Measurements from ENCODE around the gene HIBADH.

Gene HIBADH

DNA sequence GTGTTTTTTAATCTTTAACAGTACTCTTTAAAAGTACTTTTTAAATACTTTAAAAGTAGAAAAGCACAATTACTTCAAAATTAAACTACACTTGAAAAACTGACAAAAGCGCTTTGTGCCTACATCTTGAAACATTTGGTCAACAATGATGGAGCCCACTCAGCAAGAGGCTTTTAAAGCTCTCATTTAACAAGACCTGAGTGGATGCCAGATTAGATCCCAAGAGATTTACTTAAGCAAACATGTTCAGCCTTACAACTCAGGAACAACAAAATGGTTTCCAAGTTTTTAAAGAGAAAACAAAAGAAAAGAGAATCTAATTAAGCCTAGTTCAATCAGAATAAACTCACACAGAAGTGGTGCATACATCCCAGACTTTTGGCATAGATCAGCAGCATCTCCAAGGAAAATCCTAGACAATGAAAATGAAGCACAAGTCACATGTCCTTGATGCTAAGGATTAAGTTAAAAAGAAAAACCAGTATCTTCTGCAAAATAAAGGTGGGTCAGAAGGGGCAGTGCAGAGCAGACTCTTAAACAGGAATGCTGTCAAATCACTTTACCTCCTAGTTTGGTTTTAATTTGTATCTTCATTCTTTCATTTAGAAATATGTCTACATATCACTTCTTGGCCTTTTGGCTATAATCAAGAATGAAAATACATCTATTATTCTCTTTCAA, 26.2 kb downstream of the HIBADH start:
- DNase-seq (ENCODE audit: low read depth, low spot score) = peak; percentile 58

DNA sequence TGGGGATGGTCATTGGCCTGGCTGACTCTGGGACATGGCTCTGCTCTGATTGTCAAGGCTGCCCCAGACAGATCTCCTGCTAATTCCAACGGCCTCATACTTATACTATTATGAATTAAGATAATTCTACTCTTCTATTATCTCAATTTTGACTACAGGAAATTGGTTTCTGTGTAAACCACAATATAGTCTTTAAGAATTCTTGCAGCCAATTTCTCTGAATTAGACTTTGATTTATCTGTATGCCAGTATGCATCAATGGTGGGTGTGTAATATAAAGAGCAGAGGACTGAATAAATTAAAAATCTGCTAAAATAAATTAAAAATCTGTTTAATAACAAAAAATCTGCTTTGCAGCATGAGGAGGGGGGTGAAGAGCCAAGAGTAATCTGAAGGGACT, 27.0 kb downstream of the HIBADH start:
- DNase-seq (ENCODE audit: low read depth, low spot score) = no peak

DNA sequence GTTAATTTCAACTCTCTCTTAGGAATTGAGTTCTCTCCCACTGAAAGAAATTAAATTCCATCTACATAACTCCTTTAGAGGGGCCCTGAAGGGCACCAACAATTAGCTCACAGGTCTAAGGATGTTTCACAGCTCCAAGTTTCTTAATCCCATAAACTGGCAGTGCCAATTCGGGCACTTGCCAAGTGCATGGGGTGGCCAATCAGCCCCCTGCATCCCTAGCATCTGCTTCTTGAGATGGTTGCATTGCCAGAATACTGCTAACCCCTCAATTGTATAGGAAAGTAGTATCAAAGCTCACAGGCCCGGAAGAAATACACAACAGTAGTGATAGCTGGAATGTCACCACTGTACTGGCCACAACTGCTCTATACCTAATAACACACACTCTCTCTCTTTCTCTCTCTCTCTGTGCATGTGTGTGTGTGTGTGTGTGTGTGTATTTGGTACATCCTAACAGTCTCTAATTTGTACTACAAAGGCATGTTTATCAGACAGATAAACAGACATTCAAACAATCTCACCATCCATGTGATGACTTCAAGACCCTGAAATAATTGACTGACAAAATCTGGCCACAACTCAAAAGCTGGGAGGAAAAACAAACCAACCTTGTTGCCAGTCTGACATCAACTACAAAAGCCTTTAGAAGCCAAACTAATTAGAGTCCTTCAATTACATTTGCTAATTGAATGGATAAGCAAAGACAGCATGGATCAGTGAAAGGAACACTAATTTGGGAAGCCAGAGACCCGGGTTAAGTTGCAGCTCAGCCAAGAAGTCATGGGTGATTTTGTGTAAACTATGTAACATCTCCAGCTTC, 27.8 kb downstream of the HIBADH start:
- no peak for DNase-seq (ENCODE audit: low read depth, low spot score)

DNA sequence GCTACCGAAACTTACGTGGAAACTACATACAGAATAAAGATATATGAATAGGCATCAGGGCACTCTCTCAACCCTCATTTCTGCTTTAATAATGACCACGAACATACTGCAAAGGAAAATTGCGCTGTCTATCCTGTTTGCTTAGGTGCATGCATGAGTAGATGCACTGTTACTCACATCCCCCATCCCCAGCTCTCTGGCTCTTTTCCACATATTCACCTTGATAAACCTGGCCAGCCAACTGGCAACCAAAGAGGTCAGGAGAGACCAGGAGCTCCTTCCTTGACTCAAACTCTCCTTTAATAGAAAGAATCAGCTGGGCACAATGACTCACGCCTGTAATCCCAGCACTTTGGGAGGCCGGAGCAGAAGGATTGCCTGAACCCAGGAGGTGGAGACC, 29.6 kb downstream of the HIBADH start:
- no peak for DNase-seq (ENCODE audit: low read depth, low spot score)

DNA sequence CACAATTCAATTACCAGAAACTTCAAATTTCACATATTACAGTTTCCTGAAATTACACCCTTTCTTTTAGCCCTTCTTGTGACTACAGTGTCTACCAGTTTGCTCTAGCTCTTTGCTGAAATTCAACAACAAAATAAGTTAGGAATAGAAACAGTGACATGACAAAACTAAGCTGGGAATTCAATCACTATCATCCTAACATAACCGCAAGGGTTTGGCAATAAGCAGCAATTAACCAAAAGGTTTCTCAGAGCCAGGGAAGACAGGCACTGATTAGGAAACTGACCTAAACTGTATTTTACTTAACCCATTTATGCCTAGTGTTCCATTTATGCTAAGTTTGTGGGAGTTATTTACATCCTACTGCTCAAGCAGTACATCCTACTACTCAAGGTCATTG, 31.3 kb downstream of the HIBADH start:
- no peak for DNase-seq (ENCODE audit: low read depth, low spot score)

DNA sequence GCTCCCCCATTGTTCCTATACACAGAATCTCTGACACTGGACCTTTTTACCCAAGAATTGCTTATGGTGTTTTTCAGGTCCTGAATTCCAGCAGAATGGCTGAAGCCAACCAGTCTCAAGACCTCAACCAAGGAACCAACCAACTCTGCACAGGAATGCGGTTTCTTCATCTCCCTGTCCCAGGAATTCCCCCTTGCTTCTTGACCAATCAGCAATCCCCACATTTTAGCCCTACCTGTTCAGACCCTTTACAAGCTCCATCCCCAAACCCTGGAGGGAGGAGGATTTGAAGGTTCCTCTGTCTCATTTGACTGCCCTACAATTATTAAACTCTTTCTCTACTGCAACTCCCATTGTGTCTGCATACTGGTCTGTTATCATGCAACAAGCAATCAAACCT, 35.5 kb downstream of the HIBADH start:
- no peak for DNase-seq (ENCODE audit: low read depth, low spot score)

DNA sequence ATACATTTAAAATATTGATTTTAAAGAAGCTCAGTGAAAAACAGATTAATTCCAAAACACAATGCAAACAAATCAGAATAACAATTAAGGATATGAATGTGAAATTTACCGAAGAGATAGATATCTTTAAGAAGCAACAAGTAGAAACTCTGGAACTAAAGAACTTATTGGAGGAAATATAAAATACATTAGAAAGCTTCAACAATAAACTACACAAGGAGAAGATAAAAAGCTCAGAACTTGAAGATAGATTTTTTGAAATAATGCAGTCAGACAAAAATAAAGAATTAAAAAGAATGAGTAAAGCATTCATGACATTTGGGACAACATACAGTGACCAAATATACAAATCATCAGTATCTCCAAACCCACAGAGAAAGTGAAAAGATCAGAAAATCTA, 43.2 kb downstream of the HIBADH start:
- no peak for DNase-seq (ENCODE audit: low read depth, low spot score)

DNA sequence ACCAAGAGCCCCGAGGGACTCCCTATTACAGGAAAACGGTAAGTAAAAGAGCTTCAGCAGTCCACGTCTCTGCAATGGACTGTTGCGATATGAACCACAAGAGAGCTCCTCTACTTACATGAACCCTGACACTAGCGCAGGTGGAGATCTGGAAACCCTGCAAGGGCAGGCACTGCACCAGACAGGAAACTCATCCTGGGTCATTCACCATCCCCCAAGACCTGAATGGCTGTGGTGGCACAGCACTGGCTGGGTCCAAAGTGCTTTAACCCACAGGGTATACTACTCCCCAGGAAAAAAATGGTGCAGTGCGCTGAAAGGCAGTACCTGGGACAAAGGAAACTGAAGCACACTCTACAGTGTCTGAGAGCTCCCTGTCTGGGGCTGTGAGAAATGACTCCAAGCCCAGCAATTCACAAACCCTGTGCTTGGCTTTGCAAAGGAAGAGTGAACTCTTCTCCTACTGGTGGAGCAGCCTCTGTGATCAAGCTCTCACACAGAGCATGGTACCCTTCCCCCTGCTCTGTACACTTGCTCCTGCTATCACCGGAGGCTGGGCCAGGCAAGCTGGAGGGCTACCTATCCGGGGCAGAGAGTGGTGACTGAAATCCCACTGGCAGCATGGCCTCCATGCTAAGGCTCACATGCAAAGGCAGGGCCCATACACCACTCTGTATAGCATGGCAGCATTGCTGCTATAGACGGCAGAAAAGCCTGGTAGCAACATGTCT, 44.9 kb downstream of the HIBADH start:
- no peak for DNase-seq (ENCODE audit: low read depth, low spot score)

DNA sequence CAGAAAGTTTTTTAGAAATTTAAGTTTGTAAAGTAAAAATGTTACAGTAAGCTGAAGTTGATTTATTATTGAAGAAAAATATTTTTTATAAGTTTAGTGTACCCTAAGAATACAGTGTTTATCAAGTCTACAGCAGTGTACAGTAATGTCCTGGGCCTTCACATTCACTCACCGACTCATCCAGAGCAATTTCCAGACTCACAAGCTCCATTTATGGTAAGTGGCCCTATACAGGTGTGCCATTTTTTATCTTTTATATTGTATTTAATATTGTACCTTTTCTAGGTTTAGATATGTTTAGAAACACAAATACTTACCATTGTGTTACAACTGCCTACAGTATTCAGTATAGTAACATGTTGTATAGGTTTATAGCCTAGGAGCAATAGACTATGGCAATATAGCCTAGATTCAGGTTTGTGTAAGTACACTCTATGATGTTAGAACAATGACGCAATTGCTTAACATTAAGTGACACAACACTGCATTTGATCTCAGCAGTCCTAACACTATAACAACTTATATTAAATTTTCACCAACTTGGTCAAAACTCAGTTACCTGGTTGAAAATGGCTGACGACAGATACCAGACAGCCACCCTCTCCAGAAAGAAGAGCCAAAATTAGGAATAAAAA, 45.7 kb downstream of the HIBADH start:
- no peak for DNase-seq (ENCODE audit: low read depth, low spot score)

DNA sequence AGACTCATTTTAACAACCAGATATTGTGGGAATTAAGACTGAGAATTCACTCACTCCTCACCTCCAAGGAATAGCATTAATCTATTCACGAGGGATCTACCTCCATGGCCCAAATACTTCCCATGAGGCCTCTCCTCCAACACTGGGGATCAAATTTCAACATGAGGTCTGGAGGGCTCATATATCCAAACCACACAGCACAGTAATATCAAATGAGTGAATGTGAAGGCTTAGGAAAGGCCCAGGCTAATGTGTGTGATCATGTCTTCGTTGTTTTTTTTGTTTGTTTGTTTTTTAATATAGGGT, 46.5 kb downstream of the HIBADH start:
- DNase-seq (ENCODE audit: low read depth, low spot score) = no peak

DNA sequence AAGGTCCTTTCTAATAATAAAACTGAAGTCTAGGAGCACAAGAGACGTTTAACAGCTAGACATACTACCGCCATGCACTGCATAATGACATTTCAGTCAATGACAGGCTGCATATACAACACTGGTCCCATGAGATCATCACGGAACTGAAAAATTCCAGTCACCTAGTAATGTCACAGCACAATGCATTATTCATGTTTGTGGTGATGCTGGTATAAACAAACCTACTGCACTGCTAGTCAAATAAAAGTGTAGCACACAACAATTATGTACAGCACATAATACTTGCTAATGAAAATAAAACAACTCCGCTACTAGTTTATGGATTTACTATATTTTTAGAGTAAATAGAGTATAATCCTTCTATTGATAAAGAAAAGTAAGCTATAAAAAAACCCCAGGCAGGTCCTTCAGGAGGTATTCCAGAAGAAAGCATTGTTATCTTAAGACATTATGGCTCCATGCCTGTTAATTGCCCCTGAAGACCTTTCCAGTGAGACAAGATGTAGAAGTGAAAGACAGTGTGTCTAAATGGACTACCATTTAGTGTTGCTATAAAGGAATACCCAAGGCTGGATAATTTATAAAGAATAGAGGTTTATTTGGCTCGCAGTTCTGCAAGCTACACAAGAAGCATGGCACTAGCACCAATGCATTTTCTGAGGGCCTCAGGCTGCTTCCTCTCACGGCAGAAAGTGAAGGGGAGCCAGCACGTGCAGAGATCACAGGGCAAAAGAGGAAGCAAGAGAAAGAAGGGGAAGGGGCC, 47.1 kb downstream of the HIBADH start:
- no peak for DNase-seq (ENCODE audit: low read depth, low spot score)

DNA sequence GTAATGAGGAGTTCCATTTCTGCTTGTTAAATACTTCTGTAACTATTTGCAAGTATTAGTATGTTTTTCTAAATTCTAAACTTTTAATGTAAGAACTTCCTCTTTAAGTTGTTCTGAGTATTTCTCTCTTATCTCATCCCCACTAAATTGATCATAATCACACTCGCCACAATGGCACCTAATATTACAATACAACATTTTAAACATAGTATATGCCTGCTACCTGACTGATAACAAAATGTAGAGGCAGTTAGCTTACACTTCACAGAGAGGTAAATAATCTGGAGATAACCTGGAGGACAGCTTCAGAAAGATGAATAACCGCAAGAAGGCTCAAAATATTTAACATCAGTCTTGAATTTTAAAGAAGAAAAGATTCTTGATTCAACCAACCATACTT, 48.6 kb downstream of the HIBADH start:
- no peak for DNase-seq (ENCODE audit: low read depth, low spot score)

DNA sequence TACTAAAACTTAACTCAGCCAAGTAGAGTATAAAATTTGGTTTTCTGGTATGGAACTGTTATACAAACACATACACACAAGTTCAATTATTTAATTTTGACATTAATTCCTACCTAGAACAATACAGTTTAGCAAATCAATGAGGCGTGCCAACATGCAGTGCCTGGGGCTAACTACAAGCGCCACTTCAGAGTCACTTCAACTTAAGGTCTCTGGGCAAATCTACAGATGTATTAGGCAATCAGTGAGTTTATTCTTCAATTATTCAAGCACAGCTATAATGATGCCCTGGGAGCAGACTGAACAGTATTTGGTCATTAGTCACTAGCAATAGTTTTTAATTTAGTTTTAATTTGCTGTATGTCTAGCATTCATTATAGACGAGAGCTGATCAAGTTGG, 51.6 kb downstream of the HIBADH start:
- no peak for DNase-seq (ENCODE audit: low read depth, low spot score)

DNA sequence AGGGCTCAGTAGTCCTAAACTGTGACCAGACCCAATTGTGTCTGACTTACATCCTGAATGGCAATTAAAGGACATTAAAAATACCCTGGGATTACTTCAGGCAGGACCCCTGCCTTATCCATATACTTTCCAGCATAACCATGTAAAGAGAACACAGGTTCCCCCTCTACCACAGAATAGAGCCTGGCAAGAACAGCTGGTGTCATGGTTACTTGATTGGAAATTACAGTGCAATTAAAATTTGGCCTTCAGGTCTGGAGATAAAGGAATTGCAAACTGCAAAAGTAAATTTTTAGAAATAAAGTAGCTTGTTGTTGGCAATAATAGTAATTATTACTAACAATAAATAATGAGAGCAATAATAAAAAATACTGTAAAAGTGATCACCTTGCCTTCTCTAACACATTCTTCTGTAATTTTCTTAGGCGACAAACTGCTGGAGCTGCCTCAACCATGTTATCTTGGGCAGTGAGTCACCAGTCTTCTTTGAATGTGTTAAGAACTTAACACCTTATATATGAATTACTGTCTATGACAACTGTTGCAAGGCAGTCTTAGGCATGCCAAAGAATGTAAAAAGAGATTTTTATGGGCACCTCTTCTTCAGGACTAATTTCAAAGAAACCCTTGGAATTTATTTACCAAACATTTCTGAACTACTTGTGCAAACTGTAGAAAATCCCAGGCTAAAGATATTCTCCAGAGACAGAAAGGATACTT, 53.7 kb downstream of the HIBADH start:
- no peak for DNase-seq (ENCODE audit: low read depth, low spot score)

DNA sequence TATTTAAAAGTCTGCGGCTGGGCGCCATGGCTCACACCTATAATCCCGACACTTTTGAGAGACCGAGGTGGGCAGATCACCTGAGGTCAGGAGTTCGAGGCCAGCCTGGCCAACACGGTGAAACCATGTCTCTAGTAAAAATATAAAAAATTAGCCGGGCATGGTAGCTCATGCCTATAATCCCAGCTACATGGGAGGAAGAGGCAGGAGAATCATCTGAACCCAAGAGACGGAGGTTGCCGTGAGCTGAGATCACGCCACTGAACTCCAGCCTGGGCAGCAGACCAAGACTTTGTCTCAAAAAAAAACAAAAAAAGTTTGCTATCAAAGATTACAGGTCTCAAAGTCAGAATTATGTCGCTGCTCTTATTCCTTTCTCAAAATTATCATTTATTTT, 55.5 kb downstream of the HIBADH start:
- no peak for DNase-seq (ENCODE audit: low read depth, low spot score)

DNA sequence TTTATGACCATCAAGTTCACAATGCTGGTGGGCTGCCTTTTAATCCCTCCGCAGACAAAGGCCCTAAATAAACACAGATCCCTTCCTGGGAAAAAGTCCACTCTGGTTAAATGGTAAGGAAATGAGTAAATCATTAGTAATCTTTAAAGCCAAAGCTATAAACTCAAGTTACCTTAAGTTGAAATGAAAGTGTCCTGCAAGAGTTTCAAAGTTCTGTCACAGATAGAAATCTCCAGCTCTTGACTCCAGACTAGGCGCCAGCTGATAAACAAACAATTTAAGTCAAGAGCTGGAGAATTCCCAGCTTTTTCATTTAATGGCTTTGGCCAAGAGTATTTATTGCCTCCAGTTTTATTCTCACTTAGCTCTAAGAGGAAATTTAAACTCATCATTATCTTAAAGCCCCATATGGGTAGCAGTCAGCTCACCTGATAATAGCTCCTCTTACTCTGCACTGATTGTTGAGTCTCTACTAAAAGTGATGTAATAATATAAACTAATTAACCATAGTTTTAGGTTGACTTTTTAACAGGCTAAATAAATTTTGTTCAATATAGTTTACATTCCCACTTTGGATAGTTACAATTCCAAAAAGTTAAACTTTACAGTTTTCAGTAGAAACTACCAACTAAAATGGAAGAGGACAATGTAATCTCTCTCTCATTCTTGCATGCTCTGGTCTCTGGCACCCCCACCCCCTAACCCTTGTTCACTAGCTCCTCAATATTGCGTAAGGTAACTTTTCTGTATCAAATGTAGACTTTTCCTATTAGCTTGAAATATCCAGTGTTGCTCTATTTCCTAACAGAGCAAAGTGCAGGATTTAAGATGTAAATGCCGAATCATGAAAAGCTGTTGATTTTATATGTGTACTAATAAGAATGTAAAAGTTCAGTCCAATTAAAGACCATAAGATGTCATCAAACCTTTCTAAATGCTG, 56.1 kb downstream of the HIBADH start:
- DNase-seq (ENCODE audit: low read depth, low spot score) = no peak

DNA sequence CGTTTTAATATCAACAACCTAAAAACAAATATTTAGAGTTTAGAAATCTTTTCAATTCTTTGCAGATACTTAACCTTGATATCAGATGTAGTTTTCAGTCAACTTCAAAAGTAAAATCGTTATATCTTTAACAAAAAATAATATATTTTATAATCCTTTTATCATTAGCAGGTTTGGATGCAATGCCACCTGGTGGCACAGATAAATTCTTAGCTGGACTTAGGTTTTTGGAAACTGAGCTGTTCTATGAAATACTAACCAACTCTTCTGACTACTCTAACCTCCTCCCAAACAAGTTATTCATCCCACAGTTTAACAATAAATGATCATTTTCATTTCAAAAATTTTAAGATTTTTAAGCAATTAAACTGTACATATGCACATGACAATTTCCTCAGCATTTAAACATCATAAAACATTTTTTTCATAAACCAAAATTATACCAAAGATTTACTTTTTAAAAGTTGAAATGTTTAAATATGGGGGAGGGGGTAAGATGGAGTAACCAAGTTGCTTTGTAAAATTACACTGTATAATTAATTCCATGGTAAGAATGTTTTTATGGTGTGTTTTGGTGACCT, 56.9 kb downstream of the HIBADH start:
- no peak for DNase-seq (ENCODE audit: low read depth, low spot score)

DNA sequence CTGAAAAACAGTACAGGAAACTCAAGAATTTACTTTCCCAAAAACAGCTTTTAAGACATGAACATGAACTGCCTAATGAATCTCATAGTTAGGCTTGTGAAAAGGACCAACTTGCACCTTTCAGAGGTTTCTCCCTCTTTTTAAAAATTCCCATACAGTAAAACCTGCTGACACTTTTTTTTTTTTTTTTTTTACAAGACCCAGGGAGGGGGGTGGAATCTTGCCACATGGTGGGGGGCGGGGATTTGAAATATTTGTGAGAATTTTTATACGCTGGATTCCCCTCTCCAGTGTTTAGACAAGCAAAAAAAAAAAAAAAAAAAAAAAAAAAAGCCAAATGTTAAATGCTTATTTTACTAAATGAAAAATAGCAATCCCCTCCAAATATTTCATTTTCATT, 57.4 kb downstream of the HIBADH start:
- no peak for DNase-seq (ENCODE audit: low read depth, low spot score)

DNA sequence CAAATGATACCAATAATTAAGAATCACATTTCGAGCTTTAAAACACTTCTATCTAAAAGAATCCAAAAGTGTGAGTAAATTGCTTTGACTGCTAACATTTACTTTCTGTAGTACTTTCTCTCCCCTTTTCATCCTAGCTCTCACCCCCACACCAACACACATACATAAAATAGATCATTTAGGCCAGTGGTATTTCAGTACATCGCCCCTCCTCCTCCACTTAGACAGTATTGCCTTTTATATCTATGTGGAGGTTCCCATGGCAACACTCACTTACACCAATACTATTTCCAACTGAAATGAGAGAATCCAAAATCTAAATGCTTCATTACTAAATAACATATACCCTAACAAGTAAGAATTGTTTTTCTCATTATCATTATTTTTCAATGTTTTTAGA, 58.9 kb downstream of the HIBADH start:
- DNase-seq (ENCODE audit: low read depth, low spot score) = no peak

DNA sequence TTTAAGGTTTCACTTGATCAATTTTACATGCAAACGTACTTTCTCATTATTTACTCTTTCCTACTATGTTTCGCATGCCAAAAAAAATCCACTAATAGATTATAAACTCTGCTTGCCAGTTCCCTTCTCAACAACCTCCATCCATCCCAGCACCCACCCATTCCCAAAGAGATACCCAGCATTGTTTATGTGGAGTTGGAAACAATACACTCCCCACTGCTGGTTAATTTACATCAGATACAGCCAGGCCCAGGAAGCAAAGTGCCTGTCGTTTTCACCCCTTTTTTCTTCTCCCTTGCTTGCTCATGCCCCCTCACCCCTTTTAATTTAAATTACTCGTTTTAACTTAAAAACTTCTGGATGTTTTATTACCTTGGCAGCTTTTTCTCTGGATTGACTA, 59.9 kb downstream of the HIBADH start:
- no peak for DNase-seq (ENCODE audit: low read depth, low spot score)

All from brain pericyte (primary cell).